ENCODE data around the gene CASQ2.

The CASQ2 gene

DNA sequence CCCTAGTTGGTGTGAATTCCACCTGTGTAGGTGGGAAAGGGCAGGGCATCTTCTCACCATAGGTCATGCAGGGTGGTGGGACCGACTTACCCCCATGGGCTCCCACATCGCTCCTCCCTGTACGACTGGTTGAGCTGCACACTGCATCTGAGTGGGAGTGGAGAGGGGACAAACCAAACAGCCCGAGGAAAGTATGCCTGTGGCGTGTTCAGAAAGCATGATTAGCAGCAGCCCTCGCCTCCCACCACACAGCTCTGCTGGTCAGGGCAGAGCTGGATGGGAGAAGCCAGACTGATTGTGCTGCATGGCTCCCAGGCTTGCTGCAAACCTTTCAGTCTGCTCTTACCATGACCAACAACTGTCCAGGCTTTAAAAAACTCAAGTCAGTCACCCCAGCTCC lies 102.3 kb downstream of the CASQ2 start:
- DNase-seq (ENCODE audit: low read depth in 1 of 2, low spot score in 1 of 2): no peak

DNA sequence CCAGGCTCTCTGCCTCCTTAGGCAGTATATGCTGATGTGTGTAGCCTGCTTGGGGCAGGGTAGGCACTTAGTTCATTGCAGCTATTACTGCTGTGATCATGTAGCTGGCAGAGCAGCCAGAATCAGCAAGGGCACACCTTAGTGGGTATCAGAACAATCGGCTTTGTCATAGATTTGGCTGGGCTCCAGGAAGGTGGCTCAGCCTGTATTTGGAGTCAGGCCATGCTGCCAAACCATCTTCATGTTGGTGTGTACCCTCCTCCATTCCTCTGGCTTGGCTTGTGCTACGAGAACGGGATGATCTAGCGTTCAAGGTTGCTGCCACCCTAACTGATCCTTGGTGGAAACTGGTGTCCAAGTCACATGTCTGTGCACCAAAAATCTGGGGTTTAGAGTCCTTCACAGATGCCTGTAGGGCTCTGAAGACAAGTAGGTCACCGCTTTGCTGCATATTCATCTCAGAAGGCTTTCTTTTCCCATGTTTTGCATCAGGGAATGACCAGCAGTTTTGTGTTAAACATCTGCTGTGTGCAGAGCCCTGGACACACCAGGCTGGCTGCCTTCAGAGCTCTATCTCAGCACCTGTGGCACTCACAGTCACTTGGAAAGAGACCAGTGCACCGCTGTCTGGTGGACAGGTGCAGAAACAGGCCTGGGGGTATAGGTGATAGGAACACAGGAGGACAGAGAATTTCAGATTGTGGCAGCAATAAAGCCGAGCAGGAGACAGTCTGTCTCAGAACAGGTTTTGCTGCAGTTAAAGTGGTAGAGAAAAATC lies 103.0 kb downstream of the CASQ2 start:
- DNase-seq (ENCODE audit: low read depth in 1 of 2, low spot score in 1 of 2): no peak

DNA sequence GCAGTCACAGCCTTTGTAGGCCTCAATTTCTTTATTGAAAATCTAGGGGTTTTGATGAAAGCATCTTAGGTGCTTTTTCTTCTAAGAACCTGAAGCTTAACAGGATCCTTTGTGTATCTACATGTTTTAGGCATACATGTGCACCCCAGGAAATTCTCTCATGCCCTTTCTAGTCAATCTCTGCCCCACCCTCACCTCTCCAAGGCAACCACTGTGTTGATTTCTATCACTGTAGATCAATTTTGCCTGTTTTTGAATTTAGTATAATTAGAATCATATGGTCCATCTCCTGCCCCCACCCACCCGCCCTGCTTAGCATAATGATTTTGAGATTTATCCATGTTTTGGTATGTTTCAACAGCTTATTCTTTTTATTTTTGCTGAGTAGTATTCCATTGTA lies 107.4 kb downstream of the CASQ2 start:
- DNase-seq (ENCODE audit: low read depth in 1 of 2, low spot score in 1 of 2): no peak

DNA sequence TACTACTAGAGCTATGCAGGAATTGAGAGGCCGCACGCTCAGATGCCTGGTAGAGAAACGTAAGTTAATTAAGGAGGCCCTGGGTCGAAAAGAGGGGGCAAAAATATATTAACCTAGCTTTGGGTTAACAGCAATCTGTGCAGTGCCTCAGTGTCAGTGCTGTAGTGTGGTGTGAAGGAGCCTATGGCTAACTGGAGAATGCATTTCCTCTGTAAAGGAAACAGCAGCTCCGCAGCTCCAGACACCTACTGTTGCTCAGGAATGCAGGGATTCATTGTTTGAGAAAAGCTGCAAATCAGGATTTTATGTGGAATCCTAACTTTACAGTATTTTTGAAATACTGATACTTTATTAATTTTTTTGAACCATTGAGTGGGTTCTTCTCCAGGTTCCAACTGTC lies 108.4 kb downstream of the CASQ2 start:
- no peak for DNase-seq (ENCODE audit: low read depth in 1 of 2, low spot score in 1 of 2)

DNA sequence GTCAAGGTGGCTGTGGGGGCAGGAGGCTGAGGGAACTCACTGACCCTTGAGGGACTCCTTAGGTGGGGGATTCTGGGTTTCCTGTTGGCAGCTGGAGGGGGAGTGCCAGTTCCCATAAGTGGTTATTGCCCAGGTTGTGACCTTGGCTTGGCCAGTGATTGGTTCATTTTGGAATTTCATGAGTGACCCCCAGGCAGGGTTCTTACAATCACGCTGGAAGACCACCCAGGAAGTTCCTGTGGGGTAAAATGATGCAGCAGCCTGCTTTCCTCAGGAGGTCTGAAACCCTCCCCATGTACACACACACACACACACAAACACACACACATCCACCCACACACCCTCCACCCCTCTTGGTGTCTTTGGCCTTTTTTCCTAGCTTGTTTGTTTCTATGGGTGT lies 109.9 kb downstream of the CASQ2 start:
- no peak for DNase-seq (ENCODE audit: low read depth in 1 of 2, low spot score in 1 of 2)

DNA sequence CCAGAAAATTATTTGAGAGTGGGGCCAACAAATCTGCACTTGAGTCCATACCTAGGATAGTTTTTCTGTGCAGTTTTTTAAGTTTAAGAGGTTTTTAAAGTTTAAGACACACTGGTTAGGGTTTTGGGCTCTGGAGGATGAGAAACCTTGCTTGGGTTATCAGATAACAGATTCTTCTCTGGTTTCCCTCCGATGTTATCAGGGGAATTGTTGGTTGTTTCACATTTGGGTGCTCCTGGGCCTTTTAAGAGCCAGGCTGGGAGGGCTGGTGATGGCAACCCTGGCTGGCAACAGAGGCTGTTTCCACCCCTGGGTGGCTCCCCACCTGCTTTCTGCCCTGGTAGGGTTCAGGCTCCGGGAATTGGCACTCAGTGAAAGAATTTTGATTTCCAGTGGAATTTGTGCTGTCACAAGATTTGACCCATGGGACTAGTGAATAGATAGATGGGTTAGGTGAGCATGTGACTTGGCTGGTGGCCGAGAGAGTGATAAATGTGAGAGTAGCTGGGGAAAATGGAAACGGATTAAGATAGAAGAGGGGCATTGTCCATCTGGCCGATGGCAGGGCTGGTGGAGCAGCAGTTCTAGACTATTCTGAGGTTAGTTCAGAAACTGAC lies 111.9 kb downstream of the CASQ2 start:
- no peak for DNase-seq (ENCODE audit: low read depth in 1 of 2, low spot score in 1 of 2)

DNA sequence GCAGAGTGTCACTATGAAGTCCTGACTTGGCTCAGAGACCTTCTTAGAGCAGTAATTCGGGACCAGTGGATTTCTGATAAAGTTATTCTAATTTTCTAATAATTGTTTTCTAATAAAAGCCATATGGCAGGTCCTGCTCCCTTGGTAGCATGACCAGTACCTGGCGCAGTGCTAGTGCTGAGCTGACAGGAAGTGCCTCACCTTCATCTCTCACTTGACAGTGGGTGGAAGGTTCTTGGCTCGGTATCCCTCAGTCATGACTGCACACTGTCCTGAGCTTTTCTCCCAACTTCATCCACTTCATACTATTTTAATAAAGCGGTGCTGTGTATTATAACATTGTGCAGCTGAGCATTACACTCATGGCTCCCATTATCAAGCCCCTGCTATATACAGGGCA lies 112.6 kb downstream of the CASQ2 start:
- DNase-seq (ENCODE audit: low read depth in 1 of 2, low spot score in 1 of 2): no peak

DNA sequence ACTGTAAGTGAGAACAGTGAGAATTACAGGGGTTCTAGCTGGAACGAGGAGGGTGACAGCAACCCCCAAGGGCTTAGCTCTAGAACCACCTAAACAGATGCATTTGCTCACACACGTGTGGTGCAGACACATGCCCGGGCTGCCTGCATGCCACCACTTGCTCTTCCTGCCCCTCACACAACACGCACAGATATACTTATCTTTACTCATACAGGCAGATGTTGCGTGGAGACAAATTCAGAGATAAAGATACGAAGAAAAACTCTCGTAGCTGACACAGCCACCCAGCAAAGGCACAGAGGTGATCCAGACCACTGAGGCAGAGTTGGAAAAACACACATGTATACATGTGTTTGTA lies 113.2 kb downstream of the CASQ2 start:
- no peak for DNase-seq (ENCODE audit: low read depth in 1 of 2, low spot score in 1 of 2)

DNA sequence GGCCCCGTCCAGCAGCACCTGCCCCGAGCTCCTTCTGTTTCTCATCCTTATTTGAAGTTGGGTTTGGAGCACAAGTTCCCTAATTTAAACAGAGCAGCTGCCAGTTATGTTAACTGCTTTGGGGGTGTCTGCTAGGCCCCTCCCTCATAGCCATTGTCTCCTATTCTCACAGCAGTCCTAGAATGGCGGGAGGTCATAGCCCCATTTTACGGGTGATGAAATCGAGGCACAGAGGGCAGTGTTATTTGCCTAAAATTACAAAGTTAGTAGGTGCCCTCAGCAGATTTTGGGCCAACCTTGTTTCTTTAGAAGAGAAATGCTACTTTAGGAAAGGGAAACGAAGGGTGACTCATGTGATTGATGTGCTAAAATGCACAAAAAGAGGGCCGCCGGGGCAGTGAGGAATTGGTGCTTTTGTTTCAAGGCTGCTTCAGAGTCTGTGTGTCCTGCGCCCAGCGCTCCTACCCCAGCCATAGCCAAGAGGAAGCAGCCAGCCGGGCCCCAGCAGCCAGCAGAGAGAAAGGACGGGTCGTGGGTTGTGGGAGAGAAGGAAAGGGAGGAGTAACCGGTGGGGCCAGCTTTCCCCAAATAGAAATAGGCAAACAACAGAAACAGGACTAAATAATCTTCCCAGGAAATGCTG lies 113.7 kb downstream of the CASQ2 start:
- no peak for DNase-seq (ENCODE audit: low read depth in 1 of 2, low spot score in 1 of 2)

DNA sequence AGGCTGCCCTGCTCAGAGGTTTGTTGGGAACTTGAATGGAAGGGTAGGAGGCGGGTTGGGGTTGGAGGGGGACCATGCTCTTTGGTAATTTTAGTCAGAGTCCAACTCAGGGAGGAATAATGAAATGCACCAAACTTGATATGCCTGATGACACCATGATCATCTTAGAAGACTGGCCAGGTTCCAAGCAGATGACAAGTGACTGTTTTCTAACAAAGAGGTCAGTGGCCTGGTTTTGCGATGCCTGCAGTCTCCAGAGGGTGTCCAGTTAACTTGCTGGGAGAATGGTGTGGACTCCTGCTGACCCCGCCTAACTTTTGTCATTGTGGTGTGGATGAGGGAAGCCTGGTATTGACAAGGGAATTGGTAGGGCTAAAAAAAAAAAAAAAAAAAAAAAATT lies 114.4 kb downstream of the CASQ2 start:
- DNase-seq (ENCODE audit: low read depth in 1 of 2, low spot score in 1 of 2): no peak

DNA sequence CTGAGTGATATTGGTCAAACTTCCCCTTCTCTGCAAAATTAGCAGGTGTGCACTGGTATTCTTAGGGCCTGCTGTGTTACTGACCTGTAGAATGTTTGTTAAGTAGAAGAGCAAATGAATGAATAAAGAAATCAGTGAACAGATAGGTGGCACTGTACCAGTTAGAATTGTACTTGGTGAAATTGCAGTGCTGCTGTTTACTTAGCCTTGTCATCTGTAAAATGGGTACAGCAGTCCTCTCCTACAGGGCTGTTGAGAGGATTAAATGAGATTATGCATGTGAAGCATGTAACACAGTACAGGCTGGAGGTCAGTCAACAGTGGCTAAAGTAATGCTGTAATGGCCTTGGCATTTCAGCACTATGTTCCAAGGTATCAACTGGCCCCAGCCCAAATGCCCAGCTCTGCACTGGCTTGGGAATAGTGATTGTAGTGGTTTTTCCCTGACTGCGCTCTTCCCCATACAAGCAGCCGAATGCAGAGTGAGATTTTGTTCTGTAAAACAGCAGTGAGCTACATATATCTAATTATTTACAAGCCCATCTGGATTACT lies 116.2 kb downstream of the CASQ2 start:
- no peak for DNase-seq (ENCODE audit: low read depth in 1 of 2, low spot score in 1 of 2)

DNA sequence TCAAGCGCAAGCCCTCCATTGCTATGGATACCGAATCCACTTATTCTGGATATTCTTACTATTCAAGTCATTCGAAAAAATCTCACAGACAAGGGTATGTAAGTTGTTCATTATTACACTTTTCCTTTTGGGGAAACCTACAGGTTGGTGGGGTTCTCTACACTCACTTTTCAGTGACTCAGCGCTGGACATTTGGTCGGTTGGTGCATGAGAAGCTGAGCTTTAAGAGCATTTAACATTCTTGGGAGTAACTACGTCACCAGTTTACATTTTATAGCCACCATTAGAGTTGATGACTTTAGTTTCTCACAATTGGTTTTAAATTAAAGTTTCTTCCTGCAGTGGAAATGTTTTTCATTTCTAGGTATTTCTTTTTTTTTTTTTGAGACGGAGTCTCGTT lies 117.1 kb downstream of the CASQ2 start:
- no peak for DNase-seq (ENCODE audit: low read depth in 1 of 2, low spot score in 1 of 2)

DNA sequence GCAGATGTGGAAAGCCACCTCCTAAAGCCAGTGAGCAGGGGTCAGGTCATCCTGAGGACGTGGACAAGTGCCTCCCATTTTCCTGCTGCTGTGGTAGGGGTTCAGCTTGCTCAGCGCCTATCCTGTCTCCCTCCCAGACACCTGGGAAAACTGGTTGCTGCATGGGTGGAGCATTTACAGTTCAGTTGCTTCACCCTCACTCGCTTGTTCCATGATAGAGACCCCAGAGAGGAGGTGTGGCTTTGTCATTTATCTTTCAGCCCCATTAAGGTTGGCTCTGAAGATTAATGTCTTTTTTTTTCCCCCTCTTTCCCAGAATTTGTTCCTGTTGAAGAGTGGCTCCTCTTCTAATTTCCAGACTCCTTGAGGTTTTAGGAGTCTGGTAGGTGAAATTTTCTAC lies 117.6 kb downstream of the CASQ2 start:
- DNase-seq (ENCODE audit: low read depth in 1 of 2, low spot score in 1 of 2): no peak

Measured in activated CD4-positive, alpha-beta T cell treated with anti-CD3 and anti-CD28 coated beads, Interleukin-2, amount 50 U/mL, for 24 hours (primary cell).